Loucy (cell line): ENCODE data around the gene RXRA.

Experiments used
- EZH2phosphoT487 ChIP-seq: fragments of 200-600 bp; IDR thresholded peaks from 2 replicates; pipeline ENCODE4 v1.6.1; 2018; ENCODE audit warnings: antibody characterized with exemption, mild to moderate bottlenecking, moderate library complexity, borderline replicate concordance
- TF ChIP-seq, protein P1 (sequence below): fragments of 200-600 bp; sonication (generic); conservative IDR thresholded peaks from 2 replicates; pipeline ENCODE4 v1.5.1; 2014; ENCODE audit warnings: mild to moderate bottlenecking, antibody characterized with exemption, low read length

- TF ChIP-seq, protein P1, sequence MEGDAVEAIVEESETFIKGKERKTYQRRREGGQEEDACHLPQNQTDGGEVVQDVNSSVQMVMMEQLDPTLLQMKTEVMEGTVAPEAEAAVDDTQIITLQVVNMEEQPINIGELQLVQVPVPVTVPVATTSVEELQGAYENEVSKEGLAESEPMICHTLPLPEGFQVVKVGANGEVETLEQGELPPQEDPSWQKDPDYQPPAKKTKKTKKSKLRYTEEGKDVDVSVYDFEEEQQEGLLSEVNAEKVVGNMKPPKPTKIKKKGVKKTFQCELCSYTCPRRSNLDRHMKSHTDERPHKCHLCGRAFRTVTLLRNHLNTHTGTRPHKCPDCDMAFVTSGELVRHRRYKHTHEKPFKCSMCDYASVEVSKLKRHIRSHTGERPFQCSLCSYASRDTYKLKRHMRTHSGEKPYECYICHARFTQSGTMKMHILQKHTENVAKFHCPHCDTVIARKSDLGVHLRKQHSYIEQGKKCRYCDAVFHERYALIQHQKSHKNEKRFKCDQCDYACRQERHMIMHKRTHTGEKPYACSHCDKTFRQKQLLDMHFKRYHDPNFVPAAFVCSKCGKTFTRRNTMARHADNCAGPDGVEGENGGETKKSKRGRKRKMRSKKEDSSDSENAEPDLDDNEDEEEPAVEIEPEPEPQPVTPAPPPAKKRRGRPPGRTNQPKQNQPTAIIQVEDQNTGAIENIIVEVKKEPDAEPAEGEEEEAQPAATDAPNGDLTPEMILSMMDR, result no peak
- TF ChIP-seq EZH2phosphoT487, result no peak
These were observed 85.4 kb downstream of the RXRA start for GRCh38 chr9:134411440-134412297.
